GM23338 (cell line): ENCODE measurements around the gene MYH14. TPM values are rescaled to one million over a fixed set of nuclear protein-coding genes. Genes with fewer than 3 reads are reported as not detected.

ENCODE experiments used
- ATAC-seq: fragments of 200-7000 bp; cut with Tn5 transposase; 3 replicates; pipeline ENCODE4 v1.9.1; 2020
- DNase-seq: peaks from one replicate; pipeline ENCODE4 v3.0.0-alpha.2; 2015; ENCODE audit warnings: low spot score
- H2AFZ ChIP-seq: fragments of 200-600 bp; sonication (generic); 2 replicates; pipeline ENCODE4 v1.8.0; 2016; ENCODE audit warnings: antibody characterized with exemption, mild to moderate bottlenecking, moderate library complexity
- H3F3A ChIP-seq: fragments of 200-600 bp; sonication (generic); replicated peaks from 2 replicates; pipeline ENCODE4 v1.8.0; 2017; ENCODE audit warnings: antibody characterized with exemption, mixed run types, low read depth
- H3K27ac ChIP-seq: fragments of 200-600 bp; sonication (generic); 2 replicates; pipeline ENCODE4 v1.6.1; 2016; ENCODE audit warnings: low read depth
- H3K27me3 ChIP-seq: fragments of 200-600 bp; sonication (generic); 2 replicates; pipeline ENCODE4 v1.8.0; 2016; ENCODE audit warnings: mild to moderate bottlenecking, mixed run types, moderate library complexity; ENCODE audit not compliant: insufficient read depth
- H3K36me3 ChIP-seq: fragments of 200-600 bp; sonication (generic); 2 replicates; pipeline ENCODE4 v1.8.0; 2016; ENCODE audit warnings: mild to moderate bottlenecking; ENCODE audit not compliant: insufficient read depth
- H3K4me1 ChIP-seq: fragments of 200-600 bp; sonication (generic); 2 replicates; pipeline ENCODE4 v1.8.0; 2016; ENCODE audit warnings: mild to moderate bottlenecking, moderate library complexity; ENCODE audit not compliant: insufficient read depth
- H3K4me2 ChIP-seq: fragments of 200-600 bp; sonication (generic); 2 replicates; pipeline ENCODE4 v1.7.1; 2017; ENCODE audit warnings: mixed run types
- H3K4me3 ChIP-seq: fragments of 200-600 bp; sonication (generic); 2 replicates; pipeline ENCODE4 v1.6.1; 2016; ENCODE audit warnings: mixed run types
- H3K79me2 ChIP-seq: fragments of 200-600 bp; sonication (generic); replicated peaks from 2 replicates; pipeline ENCODE4 v1.8.0; 2017; ENCODE audit warnings: mild to moderate bottlenecking; ENCODE audit not compliant: insufficient read depth
- H3K9me2 ChIP-seq: fragments of 200-600 bp; sonication (generic); 2 replicates; pipeline ENCODE4 v1.8.0; 2017; ENCODE audit not compliant: insufficient read depth
- H4K20me1 ChIP-seq: fragments of 200-600 bp; sonication (generic); replicated peaks from 2 replicates; pipeline ENCODE4 v1.8.0; 2017; ENCODE audit warnings: mild to moderate bottlenecking; ENCODE audit not compliant: insufficient read depth
- H3K27ac Mint-ChIP-seq: 2 replicates; pipeline ENCODE4 v1.8.0; 2020; ENCODE audit warnings: inconsistent platforms, mild to moderate bottlenecking, moderate library complexity, mixed read lengths
- H3K27me3 Mint-ChIP-seq: 3 replicates; pipeline ENCODE4 v1.8.0; 2022; ENCODE audit warnings: low read depth, mild to moderate bottlenecking, moderate library complexity, mixed read lengths, inconsistent platforms; ENCODE audit not compliant: insufficient read depth, poor library complexity
- H3K36me3 Mint-ChIP-seq: 3 replicates; pipeline ENCODE4 v1.8.0; 2021; ENCODE audit warnings: low read depth, mild to moderate bottlenecking, inconsistent platforms, moderate library complexity, mixed read lengths
- H3K4me1 Mint-ChIP-seq: 3 replicates; pipeline ENCODE4 v1.8.0; 2020; ENCODE audit warnings: mild to moderate bottlenecking, inconsistent platforms, mixed read lengths
- H3K4me3 Mint-ChIP-seq: 3 replicates; pipeline ENCODE4 v1.8.0; 2021; ENCODE audit warnings: moderate library complexity, mild to moderate bottlenecking, inconsistent platforms, mixed read lengths
- H3K9me3 Mint-ChIP-seq: 3 replicates; pipeline ENCODE4 v1.8.0; 2020; ENCODE audit warnings: moderate library complexity, mild to moderate bottlenecking, inconsistent platforms, mixed read lengths
- EZH2 ChIP-seq: fragments of 200-600 bp; sonication (generic); IDR thresholded peaks from one replicate; pipeline ENCODE4 v1.8.0; 2017; ENCODE audit warnings: antibody characterized with exemption, mild to moderate bottlenecking, low read depth; ENCODE audit not compliant: unreplicated experiment
- JUNB ChIP-seq: IDR thresholded peaks from one replicate; pipeline ENCODE4 v1.6.1; 2016; ENCODE audit warnings: antibody characterized with exemption; ENCODE audit not compliant: unreplicated experiment
- NANOG ChIP-seq: IDR thresholded peaks from 2 replicates; pipeline ENCODE4 v1.6.1; 2016; ENCODE audit warnings: antibody characterized with exemption, borderline replicate concordance
- polyA plus RNA-seq: library from polyadenylated mRNA; unstranded; fragments of >200 nt; fragmentation: Nextera tagmentation; extraction: Ambion mirVana; gene quantifications from 2 replicates; pipeline ENCODE4 v1.2.1, GENCODE V29; 2016
- total RNA-seq: library from RNA; depleted of rRNA; stranded (reverse); fragments of >200 nt; shearing (Covaris generic); gene quantifications from 2 replicates; pipeline ENCODE4 v1.2.3, GENCODE V29; 2014
- TF ChIP-seq, protein P1 (sequence below), 2 experiments: fragments of 200-600 bp in 1 of 2; sonication (generic) in 1 of 2; conservative IDR thresholded peaks; 2 replicates each; pipeline versions ENCODE4 v1.5.1 to v1.6.1; 2016 to 2017; ENCODE audit warnings: antibody characterized with exemption in 2 of 2, low read depth in 2 of 2, mild to moderate bottlenecking in 2 of 2, moderate library complexity in 1 of 2
- TF ChIP-seq, protein P2 (sequence below): fragments of 250-450 bp; sonication (Bioruptor Pico); IDR thresholded peaks from 2 replicates; pipeline ENCODE4 v1.5.0; 2020; ENCODE audit warnings: mild to moderate bottlenecking, moderate library complexity

The MYH14 gene
- total and polyA plus RNA-seq, 2 experiments from 2014 or later, result 25.5 to 27.5 TPM

DNA sequence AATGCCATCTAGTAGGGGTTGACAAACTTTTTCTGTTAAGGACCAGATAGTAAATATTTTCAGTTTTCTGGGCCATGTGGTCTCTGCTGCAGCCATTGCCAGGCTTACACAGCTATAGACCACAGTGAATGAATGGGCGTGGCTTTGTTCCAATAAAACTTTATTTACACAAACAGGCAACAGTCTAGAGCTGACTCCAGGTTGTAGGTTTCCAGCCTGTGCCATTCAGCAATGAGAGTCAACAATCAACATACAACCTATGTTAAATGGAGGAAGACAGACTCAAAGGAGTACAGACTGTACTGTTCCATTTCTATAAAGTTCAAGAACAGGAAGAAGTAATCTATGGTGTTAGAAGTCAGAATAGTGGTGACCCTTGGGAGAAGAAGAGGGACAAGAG lies 25.1 kb upstream of the MYH14 start:
- no peak overlapping the region for H3K4me2 ChIP-seq
- no peak for DNase-seq
- H3F3A ChIP-seq, result no peaks in the 10 kb centered on the region
- H3K27ac Mint-ChIP-seq, result no peak overlapping the region
- no peaks in the 10 kb centered on the region for H3K9me2 ChIP-seq
- no peaks in the 10 kb centered on the region for H3K4me1 ChIP-seq
- no peak for ATAC-seq
- no peak overlapping the region for H3K27ac ChIP-seq
- no peaks in the 10 kb centered on the region for H3K4me1 Mint-ChIP-seq
- no peaks in the 10 kb centered on the region for H3K79me2 ChIP-seq
- no peak overlapping the region for H3K4me3 Mint-ChIP-seq
- H4K20me1 ChIP-seq, result no peaks in the 10 kb centered on the region
- TF ChIP-seq JUNB (no peak), NANOG (no peak), EZH2 (no peak)
- TF ChIP-seq, protein P1, sequence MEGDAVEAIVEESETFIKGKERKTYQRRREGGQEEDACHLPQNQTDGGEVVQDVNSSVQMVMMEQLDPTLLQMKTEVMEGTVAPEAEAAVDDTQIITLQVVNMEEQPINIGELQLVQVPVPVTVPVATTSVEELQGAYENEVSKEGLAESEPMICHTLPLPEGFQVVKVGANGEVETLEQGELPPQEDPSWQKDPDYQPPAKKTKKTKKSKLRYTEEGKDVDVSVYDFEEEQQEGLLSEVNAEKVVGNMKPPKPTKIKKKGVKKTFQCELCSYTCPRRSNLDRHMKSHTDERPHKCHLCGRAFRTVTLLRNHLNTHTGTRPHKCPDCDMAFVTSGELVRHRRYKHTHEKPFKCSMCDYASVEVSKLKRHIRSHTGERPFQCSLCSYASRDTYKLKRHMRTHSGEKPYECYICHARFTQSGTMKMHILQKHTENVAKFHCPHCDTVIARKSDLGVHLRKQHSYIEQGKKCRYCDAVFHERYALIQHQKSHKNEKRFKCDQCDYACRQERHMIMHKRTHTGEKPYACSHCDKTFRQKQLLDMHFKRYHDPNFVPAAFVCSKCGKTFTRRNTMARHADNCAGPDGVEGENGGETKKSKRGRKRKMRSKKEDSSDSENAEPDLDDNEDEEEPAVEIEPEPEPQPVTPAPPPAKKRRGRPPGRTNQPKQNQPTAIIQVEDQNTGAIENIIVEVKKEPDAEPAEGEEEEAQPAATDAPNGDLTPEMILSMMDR (conservative IDR thresholded peaks at IDR 0.05; ENCODE audit: low read depth in 2 of 2), result no peak
- TF ChIP-seq, protein P2, sequence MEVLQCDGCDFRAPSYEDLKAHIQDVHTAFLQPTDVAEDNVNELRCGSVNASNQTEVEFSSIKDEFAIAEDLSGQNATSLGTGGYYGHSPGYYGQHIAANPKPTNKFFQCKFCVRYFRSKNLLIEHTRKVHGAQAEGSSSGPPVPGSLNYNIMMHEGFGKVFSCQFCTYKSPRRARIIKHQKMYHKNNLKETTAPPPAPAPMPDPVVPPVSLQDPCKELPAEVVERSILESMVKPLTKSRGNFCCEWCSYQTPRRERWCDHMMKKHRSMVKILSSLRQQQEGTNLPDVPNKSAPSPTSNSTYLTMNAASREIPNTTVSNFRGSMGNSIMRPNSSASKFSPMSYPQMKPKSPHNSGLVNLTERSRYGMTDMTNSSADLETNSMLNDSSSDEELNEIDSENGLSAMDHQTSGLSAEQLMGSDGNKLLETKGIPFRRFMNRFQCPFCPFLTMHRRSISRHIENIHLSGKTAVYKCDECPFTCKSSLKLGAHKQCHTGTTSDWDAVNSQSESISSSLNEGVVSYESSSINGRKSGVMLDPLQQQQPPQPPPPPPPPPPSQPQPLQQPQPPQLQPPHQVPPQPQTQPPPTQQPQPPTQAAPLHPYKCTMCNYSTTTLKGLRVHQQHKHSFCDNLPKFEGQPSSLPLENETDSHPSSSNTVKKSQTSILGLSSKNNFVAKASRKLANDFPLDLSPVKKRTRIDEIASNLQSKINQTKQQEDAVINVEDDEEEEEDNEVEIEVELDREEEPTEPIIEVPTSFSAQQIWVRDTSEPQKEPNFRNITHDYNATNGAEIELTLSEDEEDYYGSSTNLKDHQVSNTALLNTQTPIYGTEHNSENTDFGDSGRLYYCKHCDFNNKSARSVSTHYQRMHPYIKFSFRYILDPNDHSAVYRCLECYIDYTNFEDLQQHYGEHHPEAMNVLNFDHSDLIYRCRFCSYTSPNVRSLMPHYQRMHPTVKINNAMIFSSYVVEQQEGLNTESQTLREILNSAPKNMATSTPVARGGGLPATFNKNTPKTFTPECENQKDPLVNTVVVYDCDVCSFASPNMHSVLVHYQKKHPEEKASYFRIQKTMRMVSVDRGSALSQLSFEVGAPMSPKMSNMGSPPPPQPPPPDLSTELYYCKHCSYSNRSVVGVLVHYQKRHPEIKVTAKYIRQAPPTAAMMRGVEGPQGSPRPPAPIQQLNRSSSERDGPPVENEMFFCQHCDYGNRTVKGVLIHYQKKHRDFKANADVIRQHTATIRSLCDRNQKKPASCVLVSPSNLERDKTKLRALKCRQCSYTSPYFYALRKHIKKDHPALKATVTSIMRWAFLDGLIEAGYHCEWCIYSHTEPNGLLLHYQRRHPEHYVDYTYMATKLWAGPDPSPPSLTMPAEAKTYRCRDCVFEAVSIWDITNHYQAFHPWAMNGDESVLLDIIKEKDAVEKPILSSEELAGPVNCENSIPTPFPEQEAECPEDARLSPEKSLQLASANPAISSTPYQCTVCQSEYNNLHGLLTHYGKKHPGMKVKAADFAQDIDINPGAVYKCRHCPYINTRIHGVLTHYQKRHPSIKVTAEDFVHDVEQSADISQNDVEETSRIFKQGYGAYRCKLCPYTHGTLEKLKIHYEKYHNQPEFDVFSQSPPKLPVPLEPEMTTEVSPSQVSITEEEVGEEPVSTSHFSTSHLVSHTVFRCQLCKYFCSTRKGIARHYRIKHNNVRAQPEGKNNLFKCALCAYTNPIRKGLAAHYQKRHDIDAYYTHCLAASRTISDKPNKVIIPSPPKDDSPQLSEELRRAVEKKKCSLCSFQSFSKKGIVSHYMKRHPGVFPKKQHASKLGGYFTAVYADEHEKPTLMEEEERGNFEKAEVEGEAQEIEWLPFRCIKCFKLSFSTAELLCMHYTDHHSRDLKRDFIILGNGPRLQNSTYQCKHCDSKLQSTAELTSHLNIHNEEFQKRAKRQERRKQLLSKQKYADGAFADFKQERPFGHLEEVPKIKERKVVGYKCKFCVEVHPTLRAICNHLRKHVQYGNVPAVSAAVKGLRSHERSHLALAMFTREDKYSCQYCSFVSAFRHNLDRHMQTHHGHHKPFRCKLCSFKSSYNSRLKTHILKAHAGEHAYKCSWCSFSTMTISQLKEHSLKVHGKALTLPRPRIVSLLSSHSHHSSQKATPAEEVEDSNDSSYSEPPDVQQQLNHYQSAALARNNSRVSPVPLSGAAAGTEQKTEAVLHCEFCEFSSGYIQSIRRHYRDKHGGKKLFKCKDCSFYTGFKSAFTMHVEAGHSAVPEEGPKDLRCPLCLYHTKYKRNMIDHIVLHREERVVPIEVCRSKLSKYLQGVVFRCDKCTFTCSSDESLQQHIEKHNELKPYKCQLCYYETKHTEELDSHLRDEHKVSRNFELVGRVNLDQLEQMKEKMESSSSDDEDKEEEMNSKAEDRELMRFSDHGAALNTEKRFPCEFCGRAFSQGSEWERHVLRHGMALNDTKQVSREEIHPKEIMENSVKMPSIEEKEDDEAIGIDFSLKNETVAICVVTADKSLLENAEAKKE (CRISPR knock-in tag), result no peak
- no peak overlapping the region for H2AFZ ChIP-seq
- H3K36me3 Mint-ChIP-seq, result peaks cover 36% of the 10 kb centered on the region
- no peaks in the 10 kb centered on the region for H3K27me3 Mint-ChIP-seq
- peaks cover 93% of the 10 kb centered on the region for H3K9me3 Mint-ChIP-seq
- no peak overlapping the region for H3K4me3 ChIP-seq
- H3K36me3 ChIP-seq, result no peaks in the 10 kb centered on the region
- no peaks in the 10 kb centered on the region for H3K27me3 ChIP-seq
